HG02571 (cell line): ENCODE data around the gene TPP1.

ENCODE experiments used
- ATAC-seq: cut with Tn5 transposase; IDR thresholded peaks from one replicate; pipeline ENCODE4 v1.9.1; 2021; ENCODE audit warnings: mild to moderate bottlenecking, moderate library complexity; ENCODE audit not compliant: unreplicated experiment

TPP1 gene

GRCh38 chr11:6629573-6629891, 10.3 kb upstream of the TPP1 start:
- no peak for ATAC-seq

- ATAC-seq = no peak
These were observed 9.3 kb upstream of the TPP1 start for GRCh38 chr11:6628526-6628925.

DNA sequence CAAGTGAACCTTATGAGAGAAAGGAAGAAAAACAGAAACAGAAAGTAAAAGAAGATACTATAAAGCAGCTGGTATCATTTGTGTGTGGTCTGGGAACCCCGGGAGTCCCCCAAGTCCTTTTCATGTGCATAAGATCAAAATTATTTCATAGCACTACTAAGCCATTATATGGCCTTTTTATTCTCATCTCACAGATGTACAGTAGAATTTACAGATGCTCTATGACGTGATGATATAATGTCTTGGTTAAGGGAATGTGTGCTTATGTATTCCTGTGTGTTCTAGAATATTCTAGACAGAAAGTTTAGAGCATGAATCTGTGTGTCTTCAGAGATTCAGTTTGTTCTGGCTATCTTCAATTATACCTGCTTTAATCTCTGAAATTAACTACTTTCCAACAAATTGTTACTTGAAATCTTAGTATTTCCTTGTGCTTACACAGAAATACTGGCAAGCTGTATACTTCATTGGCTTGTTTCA, 8.6 kb upstream of the TPP1 start:
- peak; percentile 64 for ATAC-seq

DNA sequence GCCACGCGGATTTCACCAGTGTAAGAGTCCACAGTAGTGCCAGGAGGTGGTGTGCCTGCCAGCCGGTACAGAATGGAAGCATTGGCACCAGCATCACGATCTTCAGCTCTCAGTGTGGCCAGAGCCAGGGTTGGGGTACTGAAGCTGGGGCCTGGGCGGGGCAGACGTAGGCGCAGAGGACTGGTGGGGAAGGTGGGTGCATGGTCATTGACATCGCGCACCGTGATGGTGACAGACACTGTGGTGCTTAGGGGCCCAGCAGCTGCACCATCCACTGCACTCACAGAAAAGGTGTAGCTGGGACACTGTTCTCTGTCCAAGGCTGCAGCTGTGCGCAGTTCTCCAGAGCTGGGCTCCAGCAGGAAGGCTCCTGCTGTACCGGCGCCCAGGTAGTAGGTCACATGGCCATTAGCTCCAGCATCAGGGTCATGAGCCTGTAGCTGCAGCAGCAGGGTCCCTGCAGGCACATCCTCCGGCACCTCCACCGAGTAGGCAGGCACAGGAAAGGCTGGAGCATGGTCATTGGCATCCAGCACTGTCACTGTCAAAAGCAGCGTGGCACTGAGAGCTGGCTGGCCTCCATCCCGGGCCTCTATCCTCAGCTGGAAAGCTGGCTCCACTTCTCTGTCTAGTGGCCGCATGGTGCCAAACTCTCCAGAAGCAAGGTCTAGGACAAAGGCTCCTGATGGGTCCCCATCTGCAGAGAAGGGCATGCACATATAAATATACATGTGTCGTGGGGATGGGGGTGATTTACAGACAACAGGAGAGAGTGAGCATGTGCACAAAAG, 7.9 kb upstream of the TPP1 start:
- ATAC-seq = no peak

DNA sequence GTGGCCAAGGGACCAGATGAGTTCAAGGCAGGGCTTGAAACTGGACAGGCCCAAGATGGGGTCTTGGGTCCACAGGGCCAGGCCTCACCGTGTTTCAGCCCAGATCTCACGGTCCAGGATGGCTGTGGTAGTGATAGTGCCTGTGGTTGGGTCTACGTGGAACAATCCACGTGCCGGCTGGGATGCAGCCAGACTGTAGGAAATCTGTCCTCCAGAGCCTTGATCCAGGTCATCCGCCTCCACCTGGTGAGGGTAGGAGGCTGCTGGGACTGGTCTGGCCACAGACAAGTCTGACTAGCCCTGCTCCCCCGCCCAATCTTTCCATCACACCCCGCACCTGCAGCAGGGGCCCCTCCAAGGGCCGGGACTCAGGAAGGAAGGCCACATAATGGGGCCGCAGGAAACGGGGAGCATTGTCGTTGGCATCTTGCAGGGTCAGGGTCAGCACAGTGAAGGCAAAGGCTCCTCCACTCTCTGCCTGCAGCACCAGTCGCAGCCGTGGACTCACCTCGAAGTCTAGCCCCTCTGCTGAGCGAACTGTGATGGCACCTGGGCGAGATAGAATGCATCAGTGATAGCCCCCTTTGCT, 6.7 kb upstream of the TPP1 start:
- no peak for ATAC-seq

- no peak for ATAC-seq
These were observed 6.1 kb upstream of the TPP1 start for GRCh38 chr11:6625156-6625831.

GRCh38 chr11:6623391-6624363, 4.5 kb upstream of the TPP1 start:
- ATAC-seq = no peak

DNA sequence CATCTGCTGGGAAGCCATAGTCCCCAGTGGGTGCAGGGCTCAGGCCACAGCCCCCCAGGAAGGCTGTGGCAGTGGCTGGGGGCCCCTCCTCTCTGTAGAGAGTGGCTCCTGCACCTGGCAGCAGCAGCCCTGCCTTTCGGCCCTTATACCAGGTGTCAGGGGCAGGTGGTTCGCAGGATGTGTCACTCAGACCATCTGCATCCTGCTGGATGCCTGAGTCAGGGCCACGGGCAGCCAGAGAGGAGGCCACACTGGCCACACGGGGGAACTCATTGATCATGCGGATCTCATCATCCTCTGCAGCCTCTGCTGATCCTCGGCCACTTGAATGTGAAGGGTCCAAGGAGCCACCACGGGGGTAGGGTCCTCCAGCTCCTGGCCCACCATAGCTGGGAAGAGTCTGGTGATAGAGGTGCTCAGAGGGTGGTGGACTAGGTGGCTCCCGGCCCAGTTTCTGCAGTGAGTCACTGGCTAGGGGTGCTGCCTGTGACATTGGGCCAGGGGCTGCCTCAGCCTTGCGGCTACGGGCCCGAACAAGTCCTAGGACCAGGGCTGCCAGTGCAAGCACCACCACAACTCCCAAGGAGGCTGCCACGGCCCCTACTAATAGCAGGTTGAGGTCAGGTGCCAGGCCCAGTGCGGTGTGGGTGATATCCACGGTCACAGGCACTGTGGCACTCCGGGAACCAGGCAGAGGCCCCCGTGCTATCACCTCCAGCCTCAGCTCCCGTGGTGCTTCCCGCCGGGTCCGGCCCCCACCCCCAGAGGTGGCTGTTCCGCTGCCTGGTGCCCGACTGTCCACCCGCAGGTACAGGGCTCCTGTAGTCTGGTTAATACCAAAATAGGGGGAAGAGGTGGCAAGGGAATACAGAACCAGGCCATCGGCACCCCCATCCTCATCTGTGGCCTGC, 3.3 kb upstream of the TPP1 start:
- ATAC-seq = no peak

DNA sequence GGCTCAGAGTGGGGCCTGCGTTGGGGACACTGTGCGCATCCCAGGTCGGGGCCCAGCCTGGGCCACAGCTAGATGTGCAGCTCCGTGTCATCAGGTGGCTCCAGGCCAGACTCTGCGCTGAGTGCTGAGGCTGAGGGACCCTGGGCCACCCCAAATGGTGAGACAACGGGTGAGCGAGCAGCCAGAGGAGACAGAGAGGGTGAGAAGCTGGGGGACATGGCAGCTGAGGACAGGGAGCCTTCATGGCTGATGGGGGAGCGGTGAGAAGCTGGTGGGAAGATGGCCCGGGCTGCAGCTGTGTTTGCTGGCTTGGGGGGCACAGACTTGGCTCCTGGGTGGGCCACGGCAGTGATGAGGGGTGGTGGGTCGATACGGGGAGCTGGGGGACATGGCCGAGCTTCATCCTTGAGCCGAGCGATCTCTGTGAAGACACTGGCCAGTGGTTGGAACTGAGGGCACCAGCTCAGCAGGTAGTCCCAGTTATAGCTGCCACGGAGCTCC, 2.5 kb upstream of the TPP1 start:
- ATAC-seq = no peak

DNA sequence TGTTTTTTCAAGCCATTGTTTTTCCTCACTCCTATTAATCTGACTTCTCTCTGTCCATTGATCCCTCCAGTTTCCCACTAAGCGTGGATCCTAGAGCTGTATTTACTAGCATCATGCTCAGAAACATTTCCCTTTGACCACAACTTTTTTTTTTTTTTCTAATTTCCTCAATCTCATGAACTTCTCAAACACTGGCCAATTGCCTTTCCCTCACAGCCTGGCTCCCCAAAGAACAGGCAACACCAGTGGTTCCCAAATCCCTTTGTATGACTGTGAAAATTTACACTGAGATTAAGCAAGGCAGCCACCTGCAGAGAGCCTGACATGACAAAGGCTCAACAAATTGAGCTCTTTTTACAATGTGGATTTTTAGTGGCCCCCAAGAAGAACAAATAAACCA, 1.4 kb upstream of the TPP1 start:
- ATAC-seq = no peak

GRCh38 chr11:6618117-6619003, 862 bp downstream of the TPP1 start:
- ATAC-seq = no peak

- ATAC-seq = no peak
These were observed 1.9 kb downstream of the TPP1 start for GRCh38 chr11:6617315-6617781.

- no peak for ATAC-seq
These were observed 2.5 kb downstream of the TPP1 start for GRCh38 chr11:6616596-6617250.

GRCh38 chr11:6615882-6616585, 3.2 kb downstream of the TPP1 start:
- ATAC-seq = no peak

DNA sequence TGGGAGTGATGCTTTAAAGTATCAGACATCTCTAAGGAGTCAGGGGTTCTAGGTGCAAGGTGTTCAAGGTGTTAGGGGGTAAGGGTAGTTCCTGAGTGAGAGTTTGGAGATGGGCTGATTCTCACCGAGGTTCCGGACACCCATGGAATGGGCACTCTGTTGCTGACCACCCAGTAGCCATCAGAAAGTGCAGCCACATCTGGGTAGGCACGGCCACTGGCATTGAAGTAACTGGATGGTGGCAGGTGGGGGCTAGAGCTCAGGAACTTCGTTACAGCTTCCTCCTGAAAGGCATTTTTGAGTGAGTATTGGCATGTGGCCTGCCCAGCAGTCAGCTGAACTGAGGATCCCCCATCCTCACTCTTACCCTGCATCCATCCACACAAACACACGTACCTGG, 4.2 kb downstream of the TPP1 start:
- ATAC-seq = no peak

DNA sequence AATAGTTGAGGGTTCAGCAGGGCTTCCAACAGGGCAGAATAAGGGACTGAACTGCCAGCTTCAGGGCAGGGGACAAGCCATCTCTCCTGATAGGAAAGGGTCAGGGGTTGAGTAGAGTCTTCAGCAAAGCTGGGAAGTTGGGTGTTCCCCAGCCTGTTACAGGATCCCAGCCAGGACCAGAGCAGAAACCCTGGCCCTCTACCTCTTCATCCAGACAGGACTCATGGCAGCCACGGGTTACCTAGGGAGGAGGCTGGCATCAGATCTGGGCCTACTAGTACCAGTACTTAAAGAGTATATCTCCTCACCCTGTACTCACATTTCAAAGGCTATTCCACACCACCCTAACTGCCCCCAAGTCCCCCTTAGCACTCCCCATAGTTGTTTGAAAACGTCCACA, 4.8 kb downstream of the TPP1 start:
- ATAC-seq = no peak

DNA sequence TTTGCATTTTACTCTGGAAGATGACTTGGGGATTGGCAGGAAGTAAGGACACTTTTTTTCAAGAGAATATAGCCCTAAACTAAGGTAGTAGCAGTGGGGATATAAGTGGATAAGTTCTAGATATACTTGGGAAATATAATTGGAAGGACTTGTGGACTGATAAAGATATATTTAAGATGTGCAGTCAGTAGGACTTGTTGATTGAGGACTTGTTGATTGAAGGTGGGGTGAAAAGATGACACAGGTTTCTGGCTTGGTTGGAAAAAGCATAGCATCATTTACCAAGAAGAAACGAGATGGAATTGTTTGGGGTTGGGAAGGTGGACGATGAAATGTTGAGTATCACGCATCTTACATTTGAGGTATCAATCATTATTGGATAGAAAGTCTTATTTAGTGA, 5.7 kb downstream of the TPP1 start:
- ATAC-seq = no peak
